ENCODE data around the gene SETD7.

GRCh38 chr4:139593091-139593564 lies 37.1 kb upstream of the SETD7 start:
- TF ChIP-seq CTCF (IDR thresholded peaks at IDR 0.05; ENCODE audit: extremely low read depth in 1 of 2, insufficient read depth in 1 of 2, low read depth in 1 of 2, low read length in 2 of 2) (no peak), EZH2 (IDR thresholded peaks at IDR 0.05; ENCODE audit: borderline replicate concordance, low read depth, low read length, severe bottlenecking) (no peak), JUN (IDR thresholded peaks at IDR 0.05; ENCODE audit: borderline replicate concordance, insufficient read depth, insufficient read length, low read depth) (no peak), POLR2A (IDR thresholded peaks at IDR 0.05; ENCODE audit: low read depth, low read length) (no peak)

Measured in endothelial cell of umbilical vein (primary cell).